Mesenchymal stem cell (in vitro differentiated cells and primary cell): ENCODE measurements around the gene LAMB3. TPM values are rescaled to one million over a fixed set of nuclear protein-coding genes. Genes with fewer than 3 reads are reported as not detected.
A peak's percentile ranks its signal among the peaks of the same experiment; 100 is the strongest.
"Not testable (repeated sequence)": the region's sequence is repeated elsewhere in the genome, so short reads cannot be mapped to it uniquely, and the experiment has no call there.

ENCODE experiments used
- DNase-seq: peaks from one replicate; pipeline ENCODE4 v3.0.0-alpha.2; 2013
- H2AFZ ChIP-seq: one replicate; pipeline ENCODE4 v1.6.1; 2013; ENCODE audit warnings: low read depth, mild to moderate bottlenecking, control low read depth, inconsistent platforms, low read length, moderate library complexity
- H2AK5ac ChIP-seq: 2 replicates; pipeline ENCODE4 v1.6.1; 2013; ENCODE audit warnings: low read length, moderate library complexity, mild to moderate bottlenecking, inconsistent platforms; ENCODE audit not compliant: severe bottlenecking
- H2BK120ac ChIP-seq: one replicate; pipeline ENCODE4 v1.6.1; 2013; ENCODE audit warnings: low read depth, mild to moderate bottlenecking, inconsistent platforms, low read length, moderate library complexity
- H2BK12ac ChIP-seq, 2 experiments: one replicate each; pipeline ENCODE4 v1.6.1; 2013; ENCODE audit warnings: inconsistent platforms in 2 of 2, low read length in 2 of 2, mild to moderate bottlenecking in 2 of 2, moderate library complexity in 2 of 2, control low read depth in 1 of 2
- H2BK15ac ChIP-seq: one replicate; pipeline ENCODE4 v1.6.1; 2013; ENCODE audit warnings: mild to moderate bottlenecking, low read depth, inconsistent platforms; ENCODE audit not compliant: poor library complexity, severe bottlenecking
- H2BK5ac ChIP-seq: 2 replicates; pipeline ENCODE4 v1.6.1; 2013; ENCODE audit warnings: low read depth, mild to moderate bottlenecking, low read length, control low read depth, inconsistent platforms; ENCODE audit not compliant: poor library complexity, severe bottlenecking
- H3K14ac ChIP-seq, 2 experiments: one replicate each; pipeline ENCODE4 v1.6.1; 2013; ENCODE audit warnings: inconsistent platforms in 2 of 2, low read length in 2 of 2, control low read depth in 1 of 2, mild to moderate bottlenecking in 1 of 2, moderate library complexity in 1 of 2
- H3K18ac ChIP-seq, 2 experiments: one replicate each; pipeline ENCODE4 v1.6.1; 2013; ENCODE audit warnings: inconsistent platforms in 2 of 2, low read length in 2 of 2, control low read depth in 1 of 2, low read depth in 1 of 2, mild to moderate bottlenecking in 1 of 2
- H3K23ac ChIP-seq, 2 experiments: one replicate each; pipeline ENCODE4 v1.6.1; 2013; ENCODE audit warnings: inconsistent platforms in 2 of 2, low read length in 2 of 2, mild to moderate bottlenecking in 2 of 2, moderate library complexity in 2 of 2, control low read depth in 1 of 2
- H3K27ac ChIP-seq: 2 replicates; pipeline ENCODE4 v1.5.1; 2013; ENCODE audit warnings: mild to moderate bottlenecking, moderate library complexity, low read length, control low read depth, inconsistent platforms; ENCODE audit not compliant: poor library complexity, severe bottlenecking
- H3K27me3 ChIP-seq, 2 experiments: 2 replicates each; pipeline versions ENCODE4 v1.6.1 to v1.7.0; 2013; ENCODE audit warnings: low read length in 2 of 2, mild to moderate bottlenecking in 2 of 2, moderate library complexity in 2 of 2, control low read depth in 1 of 2, inconsistent platforms in 1 of 2; ENCODE audit not compliant: control insufficient read depth in 1 of 2, insufficient read depth in 1 of 2
- H3K36me3 ChIP-seq, 2 experiments: 2 replicates each; pipeline versions ENCODE4 v1.6.1 to v1.7.0; 2013; ENCODE audit warnings: low read length in 2 of 2, control low read depth in 1 of 2, inconsistent platforms in 1 of 2, low read depth in 1 of 2, mild to moderate bottlenecking in 1 of 2; ENCODE audit not compliant: insufficient read depth in 2 of 2, control insufficient read depth in 1 of 2
- H3K4ac ChIP-seq, 2 experiments: one replicate each; pipeline ENCODE4 v1.6.1; 2013; ENCODE audit warnings: inconsistent platforms in 2 of 2, low read length in 2 of 2, mild to moderate bottlenecking in 2 of 2, moderate library complexity in 2 of 2, control low read depth in 1 of 2, low read depth in 1 of 2
- H3K4me1 ChIP-seq: 2 replicates; pipeline ENCODE4 v1.6.1; 2013; ENCODE audit warnings: low read depth, low read length, control low read depth; ENCODE audit not compliant: control insufficient read depth, insufficient read depth
- H3K4me2 ChIP-seq: 2 replicates; pipeline ENCODE4 v1.6.1; 2013; ENCODE audit warnings: low read length, mild to moderate bottlenecking, inconsistent platforms; ENCODE audit not compliant: poor library complexity, severe bottlenecking
- H3K4me3 ChIP-seq, 2 experiments: 2 replicates each; pipeline versions ENCODE4 v1.5.1 to v1.7.0; 2013; ENCODE audit warnings: low read length in 2 of 2, mild to moderate bottlenecking in 2 of 2, control low read depth in 1 of 2, low read depth in 1 of 2; ENCODE audit not compliant: insufficient read depth in 1 of 2
- H3K79me1 ChIP-seq: replicated peaks from 2 replicates; pipeline ENCODE4 v1.6.1; 2013; ENCODE audit warnings: mild to moderate bottlenecking, control low read depth, low read length, inconsistent platforms; ENCODE audit not compliant: poor library complexity, severe bottlenecking
- H3K9ac ChIP-seq: 2 replicates; pipeline ENCODE4 v1.7.0; 2013; ENCODE audit warnings: mild to moderate bottlenecking, low read length, moderate library complexity
- H3K9me3 ChIP-seq: 2 replicates; pipeline ENCODE4 v1.7.0; 2013; ENCODE audit warnings: mild to moderate bottlenecking, low read length; ENCODE audit not compliant: control insufficient read depth
- H4K8ac ChIP-seq: one replicate; pipeline ENCODE4 v1.6.1; 2013; ENCODE audit warnings: inconsistent platforms, mild to moderate bottlenecking, low read length, moderate library complexity
- H4K91ac ChIP-seq: one replicate; pipeline ENCODE4 v1.6.1; 2013; ENCODE audit warnings: mild to moderate bottlenecking, low read length, inconsistent platforms
- WGBS: methylation state at CpG from one replicate; pipeline ENCODE4 v1.1.7; 2013; ENCODE audit warnings: mixed read lengths; 5-methylcytosine and 5-hydroxymethylcytosine counted together
- polyA plus RNA-seq, 2 experiments: library from polyadenylated mRNA; stranded (reverse); fragments of 200-250 nt; gene quantifications; one replicate each; pipeline ENCODE4 v1.2.3, GENCODE V29; 2013

LAMB3 gene
- polyA plus RNA-seq (2013, experiment 1 of 2): 8.7 TPM
- polyA plus RNA-seq (2013, experiment 2 of 2): 8.5 TPM

DNA sequence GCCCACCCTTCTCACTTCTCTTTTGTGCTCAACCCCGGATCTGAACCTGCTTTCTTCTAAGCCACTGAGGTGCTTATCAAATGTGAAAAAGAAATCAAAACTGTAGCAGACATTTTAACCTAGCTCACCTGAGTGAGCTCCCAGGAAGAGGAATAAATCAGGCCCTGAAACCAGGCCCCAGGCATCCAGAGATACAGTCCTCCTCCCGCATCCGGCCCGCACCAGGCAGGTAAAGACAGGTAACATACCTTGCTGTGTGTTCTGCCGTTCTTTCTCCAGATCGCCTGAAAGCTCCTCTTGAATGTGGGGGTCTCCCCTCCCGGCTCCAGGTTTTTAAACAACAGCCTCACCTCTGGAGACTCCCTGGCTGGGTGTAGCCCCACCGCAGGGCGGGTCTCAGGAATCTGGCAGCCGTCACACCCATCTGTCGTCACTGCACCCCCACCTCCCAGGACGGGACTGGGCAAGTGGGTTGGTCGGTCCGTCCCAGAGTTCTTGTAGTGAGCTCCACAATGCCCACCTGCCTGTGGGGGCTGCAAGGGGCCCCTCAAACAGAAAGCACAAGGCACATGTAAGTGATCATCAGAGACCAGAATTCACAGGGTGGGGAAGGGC is at the start of gene LAMB3:
Gene LAMB3, minus strand, starts transcription at position 305 of the 615 bp plus-strand sequence. CDS start 1,481 bp downstream, outside the sequence.
- DNase-seq: no peak
- 82% methylated on average over 14 of the region's 14 CpGs for WGBS
- peak within 1 kb of the TSS in 1 of 2 experiments; percentile 19 for H3K23ac ChIP-seq
- H2BK12ac ChIP-seq: peak within 1 kb of the TSS; percentile 47 to 90
- H2BK5ac ChIP-seq: peak within 1 kb of the TSS; percentile 5
- peaks cover 47% of the 10 kb centered on the region for H3K4me1 ChIP-seq
- H3K4ac ChIP-seq: peak within 1 kb of the TSS; percentile 2 to 56
- H3K9ac ChIP-seq: peak within 1 kb of the TSS; percentile 34
- peak within 1 kb of the TSS in 1 of 2 experiments; percentile 23 for H3K14ac ChIP-seq
- H3K4me3 ChIP-seq: no peak within 1 kb of the TSS
- H3K18ac ChIP-seq: peak within 1 kb of the TSS; percentile 11 to 77
- no peaks in the 10 kb centered on the region for H3K79me1 ChIP-seq
- peak within 1 kb of the TSS; percentile 82 for H4K91ac ChIP-seq
- no peaks in the 10 kb centered on the region for H3K27me3 ChIP-seq
- no peak within 1 kb of the TSS for H2AFZ ChIP-seq
- H2BK15ac ChIP-seq: peak within 1 kb of the TSS; percentile 81
- no peaks in the 10 kb centered on the region for H3K9me3 ChIP-seq
- peak within 1 kb of the TSS; percentile 51 for H2BK120ac ChIP-seq
- H3K27ac ChIP-seq: peak within 1 kb of the TSS; percentile 41
- no peaks in the 10 kb centered on the region for H3K36me3 ChIP-seq
- peak within 1 kb of the TSS; percentile 62 for H4K8ac ChIP-seq
- H3K4me2 ChIP-seq: no peak within 1 kb of the TSS
- peak within 1 kb of the TSS; percentile 42 for H2AK5ac ChIP-seq

- not testable (repeated sequence) for H3K4me3 ChIP-seq, H3K23ac ChIP-seq, H3K4me2 ChIP-seq, H2AK5ac ChIP-seq, H3K4me1 ChIP-seq, H3K18ac ChIP-seq, H2BK15ac ChIP-seq, H3K27ac ChIP-seq, H3K79me1 ChIP-seq, H3K36me3 ChIP-seq, H2BK12ac ChIP-seq, H3K9ac ChIP-seq, H4K91ac ChIP-seq, H2AFZ ChIP-seq, H3K9me3 ChIP-seq, H3K4ac ChIP-seq, DNase-seq, H3K14ac ChIP-seq, H2BK120ac ChIP-seq, H4K8ac ChIP-seq, H2BK5ac ChIP-seq
- H3K27me3 ChIP-seq: peaks cover 0 to 38% of the 10 kb centered on the region in 2 experiments
Measured at GRCh38 chr1:209700686-209701085, 48.5 kb upstream of the LAMB3 start.

GRCh38 chr1:209697126-209697525 is 44.9 kb upstream of the LAMB3 start:
- H2AFZ ChIP-seq: no peak overlapping the region
- H2BK5ac ChIP-seq: no peak overlapping the region
- H3K4ac ChIP-seq: no peak overlapping the region
- H3K14ac ChIP-seq: no peak overlapping the region
- no peak overlapping the region for H3K18ac ChIP-seq
- no peak overlapping the region for H3K23ac ChIP-seq
- no peaks in the 10 kb centered on the region for H3K36me3 ChIP-seq
- H3K4me1 ChIP-seq: no peaks in the 10 kb centered on the region
- no peak overlapping the region for H3K27ac ChIP-seq
- H3K79me1 ChIP-seq: no peaks in the 10 kb centered on the region
- no peak overlapping the region for H3K9ac ChIP-seq
- no peak overlapping the region for H4K8ac ChIP-seq
- no peak overlapping the region for H4K91ac ChIP-seq
- no peak for DNase-seq
- WGBS: 80% methylated on average over 1 of the region's 3 CpGs
- H3K27me3 ChIP-seq: peaks cover 10 to 49% of the 10 kb centered on the region in 2 experiments
- no peak overlapping the region for H2BK12ac ChIP-seq
- no peak overlapping the region for H2AK5ac ChIP-seq
- H3K4me2 ChIP-seq: no peak overlapping the region
- H3K4me3 ChIP-seq: no peak overlapping the region
- H2BK120ac ChIP-seq: no peak overlapping the region
- H3K9me3 ChIP-seq: no peaks in the 10 kb centered on the region
- no peak overlapping the region for H2BK15ac ChIP-seq

- Histone ChIP-seq H3K4me2 (no peak overlapping the region), H4K91ac (no peak overlapping the region), H3K9me3 (no peaks in the 10 kb centered on the region), H3K14ac (no peak overlapping the region), H3K23ac (no peak overlapping the region), H3K27me3 (peaks cover 10 to 45% of the 10 kb centered on the region in 2 experiments), H2BK5ac (no peak overlapping the region), H2AK5ac (no peak overlapping the region), H3K9ac (no peak overlapping the region), H2BK120ac (no peak overlapping the region), H2BK12ac (no peak overlapping the region), H4K8ac (no peak overlapping the region), H3K27ac (no peak overlapping the region), H2BK15ac (no peak overlapping the region), H3K79me1 (no peaks in the 10 kb centered on the region), H3K18ac (no peak overlapping the region), H3K4me1 (no peaks in the 10 kb centered on the region), H3K36me3 (no peaks in the 10 kb centered on the region), H3K4ac (no peak overlapping the region), H2AFZ (no peak overlapping the region), H3K4me3 (no peak overlapping the region)
- DNase-seq: no peak
Measured at GRCh38 chr1:209696673-209697072, 44.4 kb upstream of the LAMB3 start.
